GM10248 (cell line): ENCODE results near the gene HEPACAM.

Experiments
- CTCF ChIA-PET: fragments of 300-600 bp; sonication (Branson Sonifier 250); formaldehyde crosslinking; extraction: SDS; loops from one replicate; lab custom pipeline; 2021; ENCODE audit warnings: antibody characterized with exemption; lab: Yijun Ruan, JAX
- POLR2A ChIA-PET: fragments of 350-650 bp; sonication (Branson Sonifier 250); formaldehyde crosslinking; extraction: SDS; loops from one replicate; lab custom pipeline; 2020; ENCODE audit warnings: antibody characterized with exemption; lab: Yijun Ruan, JAX
- DNase-seq: peaks from one replicate; pipeline ENCODE4 v3.0.0; 2012; ENCODE audit errors: extremely low spot score
- CTCF ChIP-seq: IDR thresholded peaks from 2 replicates; pipeline ENCODE4 v1.5.1; 2012; ENCODE audit warnings: mild to moderate bottlenecking, low read depth; ENCODE audit errors: extremely low read depth, missing control alignments, control extremely low read depth

The HEPACAM gene

DNA sequence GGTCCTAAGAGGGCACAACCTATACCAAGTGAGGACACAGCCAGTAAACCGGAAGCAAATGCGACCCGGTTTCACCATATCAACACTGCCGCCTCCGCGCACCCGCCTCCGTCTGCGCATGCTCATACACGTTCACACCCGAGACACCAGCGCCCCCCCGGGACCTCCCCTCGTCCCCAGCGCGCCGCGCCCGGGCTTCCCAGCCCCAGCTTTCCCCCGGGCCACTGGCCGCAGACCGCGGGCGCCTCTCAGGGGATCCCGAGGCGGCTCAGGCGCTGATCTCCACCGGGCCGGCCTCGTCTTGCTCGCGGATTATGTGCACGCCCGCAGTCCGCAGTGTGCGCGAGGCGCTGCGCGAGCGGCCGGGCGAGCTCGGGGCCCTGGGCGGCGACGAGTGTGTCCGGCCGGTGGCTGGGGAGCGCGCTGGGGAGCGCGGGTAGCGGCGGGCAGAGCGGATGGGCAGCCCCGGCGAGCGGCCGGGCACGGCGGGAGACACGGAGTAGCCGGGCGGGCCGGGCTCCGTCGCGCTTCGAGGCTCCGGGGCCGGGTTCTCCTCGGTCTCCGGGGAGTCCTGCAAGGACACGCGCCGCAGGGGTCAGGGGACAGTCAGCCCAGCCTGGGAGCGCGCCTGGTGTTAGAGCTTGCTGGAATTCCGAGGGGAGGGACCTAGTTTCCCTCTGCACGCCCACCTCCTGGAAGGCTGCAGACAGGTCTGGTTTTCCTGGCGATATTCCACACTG is 14.8 kb downstream of the HEPACAM start:
- ChIA-PET POLR2A (no interaction called here), CTCF (no interaction called here)
- TF ChIP-seq CTCF, result no peak
- DNase-seq, result peak; percentile 83

DNA sequence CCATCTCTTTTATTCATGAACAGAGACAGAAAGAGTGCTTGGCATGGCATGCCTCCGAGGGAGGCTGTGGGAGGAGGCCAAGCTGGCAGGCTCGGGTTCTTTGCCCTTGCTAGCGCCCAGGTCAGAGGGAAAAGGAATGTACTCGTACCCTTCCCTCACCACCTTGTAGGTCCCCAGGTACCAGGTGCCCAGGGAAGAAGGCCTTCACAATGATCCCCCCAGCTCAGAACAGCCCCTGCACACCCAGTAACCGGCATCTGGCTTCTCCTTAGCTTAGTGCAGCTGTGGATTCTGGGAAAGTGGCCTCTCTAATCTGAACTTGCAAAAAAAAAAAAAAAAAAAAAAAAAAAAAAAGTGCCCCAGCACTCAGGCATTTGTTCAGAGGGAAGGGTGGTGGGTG is 15.5 kb downstream of the HEPACAM start:
- TF ChIP-seq CTCF, result no peak
- POLR2A ChIA-PET, result no interaction called here
- DNase-seq, result no peak
- CTCF ChIA-PET, result interaction anchor here (0.9 to 1.0 kb wide), 2 partner anchors 11 to 221 kb away, joined by 3 to 4 read pairs; no protein-coding TSS in a partner anchor

- ChIA-PET POLR2A (no interaction called here), CTCF (interaction anchor here (0.9 to 1.7 kb wide), 3 partner anchors 11 to 222 kb away, joined by 3 to 6 read pairs (median 4); no protein-coding TSS in a partner anchor)
- no peak for DNase-seq
- TF ChIP-seq CTCF, result no peak
These were observed 15.9 kb downstream of the HEPACAM start for GRCh38 chr11:124919898-124920297.

DNA sequence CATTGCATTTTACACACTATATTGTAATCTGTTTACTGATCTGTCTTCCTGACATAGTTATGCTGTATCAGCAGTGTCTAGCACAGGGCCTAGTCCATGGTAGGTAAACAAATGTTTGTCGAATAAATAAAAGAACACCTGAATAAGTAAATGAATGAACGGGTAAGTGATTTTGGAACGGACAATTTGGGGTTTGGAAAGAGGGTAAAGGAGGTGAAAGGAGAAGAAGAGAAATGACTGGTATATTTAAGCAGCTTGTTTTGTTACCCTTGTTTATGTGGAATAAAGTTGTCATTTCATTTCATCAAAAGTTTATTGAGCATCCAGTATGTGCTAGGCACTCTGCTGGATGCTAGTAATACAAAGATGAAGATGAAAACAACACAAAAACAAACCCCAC is 16.9 kb downstream of the HEPACAM start, which contains the start of gene HEPN1:
Gene HEPN1, plus strand, starts transcription at position 301 of the 400 bp plus-strand sequence.
- POLR2A ChIA-PET, result no interaction called here
- TF ChIP-seq CTCF, result no peak
- CTCF ChIA-PET, result interaction anchor here (1.7 kb wide), 1 partner anchor 43 kb away, joined by 6 read pairs; no protein-coding TSS in a partner anchor
- no peak for DNase-seq

- ChIA-PET POLR2A (no interaction called here), CTCF (interaction anchor here (1.7 to 2.3 kb wide), 2 partner anchors 10 to 13 kb away, joined by 6 to 9 read pairs; no protein-coding TSS in a partner anchor)
- no peak for DNase-seq
- no peak for TF ChIP-seq CTCF
These were observed 18.7 kb downstream of the HEPACAM start for GRCh38 chr11:124917115-124917637.

DNA sequence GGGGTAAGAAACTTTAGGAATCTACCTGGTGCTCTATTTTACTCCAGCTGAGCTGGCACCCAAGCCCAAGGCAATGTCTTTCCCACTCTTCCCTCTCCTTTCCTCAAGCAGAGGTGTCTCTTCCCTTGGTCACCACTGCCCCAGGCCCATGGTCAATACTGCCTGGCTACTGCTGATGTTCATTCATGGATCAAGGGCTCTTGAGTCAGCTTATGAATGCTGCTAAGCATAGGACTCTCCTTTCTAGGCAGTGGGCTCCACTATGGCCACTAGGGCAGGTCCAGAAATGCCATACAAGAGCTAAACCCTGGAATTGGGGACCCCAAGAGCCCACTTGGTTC is 19.5 kb downstream of the HEPACAM start:
- ChIA-PET POLR2A (no interaction called here), CTCF (interaction anchor here (1.1 to 2.3 kb wide), 3 partner anchors 10 to 226 kb away, joined by 4 to 9 read pairs (median 6); no protein-coding TSS in a partner anchor)
- no peak for TF ChIP-seq CTCF
- no peak for DNase-seq
